Fibroblast of gingiva (primary cell): ENCODE measurements around the gene CNOT9.
A peak's percentile ranks its signal among the peaks of the same experiment; 100 is the strongest.

ENCODE experiments used
- DNase-seq: peaks from one replicate; pipeline ENCODE4 v3.0.0-alpha.2; 2011; ENCODE audit warnings: low read depth

Gene CNOT9

GRCh38 chr2:218578272-218578877 lies 9.7 kb downstream of the CNOT9 start:
- DNase-seq = no peak

GRCh38 chr2:218582076-218582475 lies 13.4 kb downstream of the CNOT9 start:
- no peak for DNase-seq

GRCh38 chr2:218583983-218584850 lies 15.6 kb downstream of the CNOT9 start:
- no peak for DNase-seq

GRCh38 chr2:218585541-218585940 lies 16.9 kb downstream of the CNOT9 start:
- DNase-seq = no peak

GRCh38 chr2:218605432-218605831 lies 36.8 kb downstream of the CNOT9 start:
- DNase-seq = peak; percentile 85

- DNase-seq = peak; percentile 92
These were observed 38.9 kb downstream of the CNOT9 start, which contains the start of gene PLCD4 for GRCh38 chr2:218607436-218608115. PLCD4 (plus strand) TSS chr2:218607899; CDS start chr2:218615740, 7,841 bp downstream.

- DNase-seq = no peak
These were observed 47.3 kb downstream of the CNOT9 start for GRCh38 chr2:218615868-218616315.

- DNase-seq = peak; percentile 38
These were observed 49.6 kb downstream of the CNOT9 start for GRCh38 chr2:218618102-218618860.

- no peak for DNase-seq
These were observed 52.4 kb downstream of the CNOT9 start for GRCh38 chr2:218621007-218621406.

- no peak for DNase-seq
These were observed 54.1 kb downstream of the CNOT9 start for GRCh38 chr2:218622606-218623365.

GRCh38 chr2:218623366-218623705 lies 54.7 kb downstream of the CNOT9 start:
- DNase-seq = no peak

- no peak for DNase-seq
These were observed 57.7 kb downstream of the CNOT9 start for GRCh38 chr2:218626369-218626768.

- no peak for DNase-seq
These were observed 59.3 kb downstream of the CNOT9 start for GRCh38 chr2:218627939-218628338.

- no peak for DNase-seq
These were observed 63.2 kb downstream of the CNOT9 start for GRCh38 chr2:218631837-218632236.

GRCh38 chr2:218635719-218636118 lies 67.1 kb downstream of the CNOT9 start:
- DNase-seq = no peak

- no peak for DNase-seq
These were observed 69.7 kb downstream of the CNOT9 start for GRCh38 chr2:218638372-218638771.

- no peak for DNase-seq
These were observed 73.5 kb downstream of the CNOT9 start for GRCh38 chr2:218642121-218642656.

GRCh38 chr2:218642786-218643185 lies 74.1 kb downstream of the CNOT9 start:
- DNase-seq = no peak

GRCh38 chr2:218643751-218644310 lies 75.2 kb downstream of the CNOT9 start:
- DNase-seq = no peak

- DNase-seq = no peak
These were observed 76.1 kb downstream of the CNOT9 start for GRCh38 chr2:218644721-218645120.

- DNase-seq = peak; percentile 32
These were observed 76.5 kb downstream of the CNOT9 start for GRCh38 chr2:218645126-218645525.
